Measurements from ENCODE around the gene LHPP.

GRCh38 chr10:124605481-124605855 is 143.8 kb downstream of the LHPP start:
- no peak for TF ChIP-seq CTCF (IDR thresholded peaks at IDR 0.05)
- no peak for TF ChIP-seq POLR2A (IDR thresholded peaks at IDR 0.05)
- TF ChIP-seq EP300 (IDR thresholded peaks at IDR 0.05): no peak
- TF ChIP-seq POLR2AphosphoS5 (IDR thresholded peaks at IDR 0.05): no peak
